Measurements from ENCODE around the gene CDC42BPB.

CDC42BPB gene

DNA sequence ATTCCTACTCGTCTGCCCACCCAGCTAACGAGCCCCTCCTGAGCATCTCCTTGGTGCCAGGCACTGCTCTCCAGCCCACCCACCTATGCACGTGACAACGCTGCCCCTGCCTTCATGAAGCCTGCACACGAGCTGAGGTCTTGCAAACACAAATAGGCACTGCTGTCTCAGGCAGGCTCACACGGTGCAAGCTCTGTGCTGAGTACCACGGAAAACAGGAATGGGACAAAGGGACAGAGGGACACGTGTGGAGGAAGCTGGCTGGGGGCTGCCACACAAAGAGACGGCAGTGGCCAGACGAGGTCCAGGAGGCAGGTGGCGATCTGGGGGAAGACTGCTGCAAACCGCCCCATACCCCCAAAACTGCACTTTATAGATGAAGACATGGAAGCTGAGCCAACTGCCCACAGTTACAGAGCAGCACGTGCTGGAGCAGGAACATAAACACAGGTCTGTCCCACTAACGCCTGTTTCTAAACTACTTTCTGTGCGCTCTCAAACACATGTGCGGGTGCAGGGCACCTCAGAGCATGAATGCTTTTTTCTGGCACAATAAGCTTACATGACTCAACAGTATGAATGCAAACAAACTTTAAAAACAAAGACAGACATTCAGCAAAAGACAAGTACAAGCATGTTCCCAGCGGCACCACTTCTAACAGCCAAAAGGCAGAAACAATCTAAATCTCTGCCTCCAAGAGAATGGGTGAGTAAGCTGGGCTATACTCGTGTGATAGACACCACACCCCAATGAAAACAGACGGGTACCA, 70.4 kb downstream of the CDC42BPB start:
- DNase-seq, result no peak

DNA sequence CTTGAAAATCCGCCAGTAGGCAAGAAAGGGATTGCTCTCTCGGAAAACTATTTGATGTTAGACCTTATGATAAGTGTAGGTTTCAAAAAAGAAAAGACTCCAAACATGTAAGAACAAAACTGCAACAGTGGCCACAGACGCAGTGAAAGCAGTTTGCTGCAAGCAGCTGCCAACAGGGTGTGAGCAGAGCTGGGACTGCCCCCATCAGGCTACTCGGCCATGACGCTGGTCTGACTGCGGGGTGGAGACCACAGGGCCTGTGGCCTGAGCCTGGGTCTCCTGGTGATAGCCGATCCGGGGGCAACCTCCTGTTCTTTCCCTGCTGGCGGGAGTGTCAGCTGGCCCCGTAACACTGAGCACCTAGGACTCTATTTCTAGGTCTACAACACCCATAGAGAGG, 71.7 kb downstream of the CDC42BPB start:
- DNase-seq, result no peak

DNA sequence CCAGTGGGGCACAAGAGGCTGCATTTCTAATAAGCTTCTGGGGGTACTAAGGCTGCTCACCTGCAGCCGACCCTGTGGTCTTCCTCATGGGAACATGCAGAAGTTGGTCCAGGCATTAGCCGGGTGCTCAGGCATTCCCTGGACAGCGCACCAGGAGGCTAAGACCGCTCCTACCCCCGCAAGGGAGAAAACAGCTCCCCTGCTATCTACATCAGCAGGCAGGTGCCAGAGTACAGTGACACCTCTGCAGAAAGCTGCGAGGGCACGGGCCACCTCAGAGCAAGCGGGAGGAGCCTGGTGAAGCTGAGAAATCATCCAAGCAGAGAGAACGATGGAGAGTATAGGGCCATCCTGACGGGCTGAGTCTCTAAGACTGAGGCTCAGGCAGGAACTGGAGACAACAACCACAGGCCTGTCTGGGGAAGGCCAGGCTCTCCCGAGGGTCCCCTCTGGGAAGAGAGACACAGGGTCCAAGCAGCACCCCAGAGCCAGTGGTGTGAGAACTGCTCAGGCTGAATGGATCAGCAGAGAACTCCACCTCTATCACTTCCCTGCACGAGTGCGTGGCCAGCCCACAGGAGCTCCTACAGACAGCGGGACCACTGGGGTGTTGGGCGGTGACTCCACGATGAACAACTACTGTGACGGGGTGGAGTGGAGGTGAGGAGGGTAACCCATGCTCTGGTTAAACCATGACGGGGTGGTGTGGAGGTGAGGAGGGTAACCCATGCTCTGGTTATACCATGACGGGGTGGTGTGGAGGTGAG, 72.8 kb downstream of the CDC42BPB start:
- no peak for DNase-seq

DNA sequence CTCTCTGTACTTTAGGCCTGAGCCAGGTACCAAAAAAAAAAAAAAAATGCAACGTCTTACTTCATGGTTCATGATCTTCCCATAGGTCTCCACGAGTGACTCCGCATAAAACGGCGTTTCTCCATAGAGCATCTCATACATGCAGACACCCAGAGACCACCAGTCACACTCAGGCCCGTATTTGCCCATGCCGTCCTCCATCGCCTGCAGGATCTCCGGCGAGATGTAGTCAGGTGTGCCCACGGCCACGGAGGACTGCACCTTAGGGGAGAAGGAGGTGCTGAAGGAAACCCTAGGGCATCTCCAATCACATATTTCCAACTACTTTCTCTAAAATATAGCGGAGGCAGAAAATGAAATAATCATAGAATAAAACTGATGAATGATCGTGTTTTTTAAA, 73.9 kb downstream of the CDC42BPB start:
- DNase-seq, result no peak

DNA sequence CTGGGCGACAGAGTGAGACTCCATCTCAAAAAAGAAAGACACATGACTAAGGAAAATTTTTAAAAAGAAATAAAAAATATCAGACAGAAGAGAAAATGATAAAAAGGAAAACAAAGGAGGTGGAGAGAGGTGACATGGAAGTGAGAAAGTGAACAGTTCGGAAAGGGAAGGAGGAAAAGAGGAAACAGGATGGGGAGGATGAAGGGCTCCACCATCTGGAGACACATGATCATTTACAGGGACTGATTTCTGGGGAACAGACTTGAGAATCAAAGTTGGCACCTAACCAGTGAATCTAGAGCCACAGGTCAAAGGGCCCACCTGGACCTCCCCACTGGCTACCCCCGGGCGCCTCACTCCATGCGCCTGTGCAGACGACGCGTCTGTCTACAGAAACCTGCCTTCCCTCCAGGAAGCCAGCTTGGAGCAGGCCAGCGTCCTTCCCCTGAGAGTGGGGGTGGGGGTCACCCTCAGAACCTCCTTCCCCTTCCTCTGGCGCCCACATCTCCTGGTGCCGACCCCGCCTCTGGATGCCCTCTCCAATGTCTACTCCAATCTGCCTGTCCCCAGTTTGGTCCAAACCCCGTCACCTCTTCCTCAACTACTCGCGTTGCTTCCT, 74.4 kb downstream of the CDC42BPB start:
- DNase-seq, result no peak

DNA sequence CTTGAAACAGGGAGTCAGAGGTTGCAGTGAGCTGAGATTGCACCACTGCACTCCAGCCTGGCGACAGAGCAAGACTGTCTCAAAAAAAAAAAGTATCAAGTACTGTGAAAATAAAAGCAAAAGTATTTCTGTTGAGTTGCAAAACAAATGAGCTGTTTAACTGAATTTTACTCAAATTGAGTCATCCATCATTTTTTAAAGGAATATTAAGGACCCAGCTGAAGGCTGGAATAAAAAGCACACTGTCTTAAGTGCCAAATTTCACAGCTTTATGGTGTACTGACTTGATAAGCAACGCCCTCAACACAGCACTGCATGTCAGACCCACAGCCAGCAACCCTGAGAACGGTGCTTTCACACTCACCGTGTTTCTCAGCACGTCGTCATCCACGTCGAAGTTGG, 76.9 kb downstream of the CDC42BPB start:
- no peak for DNase-seq

DNA sequence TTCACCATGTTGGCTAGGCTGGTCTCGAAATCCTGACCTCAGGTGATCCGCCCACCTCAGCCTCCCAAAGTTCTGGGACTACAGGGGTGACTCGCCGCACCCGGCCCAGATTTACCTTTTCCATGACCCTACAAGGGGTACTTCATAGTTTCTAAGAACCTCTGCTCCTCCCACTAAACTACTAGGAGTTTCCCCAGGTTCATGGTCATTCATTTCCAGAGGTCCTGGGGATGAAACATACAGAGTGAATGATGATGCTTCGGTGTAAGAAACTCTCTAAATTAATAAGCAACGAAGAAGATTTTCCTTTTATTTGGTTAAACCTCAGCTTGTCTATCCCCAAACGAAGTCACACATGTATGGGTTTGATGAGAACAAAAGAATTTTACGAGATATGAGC, 77.9 kb downstream of the CDC42BPB start:
- DNase-seq, result no peak

DNA sequence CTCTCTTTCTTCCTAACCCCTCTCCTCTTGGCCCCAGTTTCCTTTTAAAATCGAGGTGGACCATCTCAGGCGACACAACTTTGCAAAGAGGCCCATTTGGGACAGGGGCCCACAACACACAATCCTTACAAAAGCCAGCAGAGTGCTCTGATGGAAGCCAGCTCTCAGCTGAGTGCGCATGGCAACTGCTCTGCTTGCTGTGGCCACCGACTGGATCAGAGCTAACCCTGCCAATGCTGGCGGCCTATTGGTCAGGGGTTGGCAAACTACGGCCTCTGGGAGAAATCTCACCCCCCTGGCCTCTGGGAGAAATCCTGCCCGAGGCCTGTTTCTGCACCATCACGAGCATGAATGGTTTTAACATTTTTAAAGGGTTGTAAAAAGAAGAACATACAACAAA, 79.9 kb downstream of the CDC42BPB start:
- no peak for DNase-seq

DNA sequence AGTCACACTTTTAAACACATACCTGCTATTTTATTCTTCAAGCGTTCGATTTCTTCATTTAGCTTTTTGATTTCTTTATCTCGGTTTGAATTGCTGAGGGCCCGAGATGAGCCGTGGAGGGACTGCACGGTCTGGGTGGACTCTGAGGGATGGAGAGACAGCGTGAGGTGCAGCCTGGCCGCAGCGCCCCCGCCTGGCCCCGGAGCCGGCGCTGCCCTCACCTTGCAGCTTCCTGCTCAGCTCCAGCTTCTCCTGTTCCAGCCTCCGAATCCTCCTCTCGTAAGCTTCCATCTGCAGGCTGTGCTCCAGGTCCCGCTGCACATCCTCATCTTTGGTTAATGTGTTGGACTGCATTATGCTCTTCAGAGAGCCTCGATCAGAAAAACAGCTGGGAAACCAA, 81.7 kb downstream of the CDC42BPB start:
- DNase-seq, result no peak

DNA sequence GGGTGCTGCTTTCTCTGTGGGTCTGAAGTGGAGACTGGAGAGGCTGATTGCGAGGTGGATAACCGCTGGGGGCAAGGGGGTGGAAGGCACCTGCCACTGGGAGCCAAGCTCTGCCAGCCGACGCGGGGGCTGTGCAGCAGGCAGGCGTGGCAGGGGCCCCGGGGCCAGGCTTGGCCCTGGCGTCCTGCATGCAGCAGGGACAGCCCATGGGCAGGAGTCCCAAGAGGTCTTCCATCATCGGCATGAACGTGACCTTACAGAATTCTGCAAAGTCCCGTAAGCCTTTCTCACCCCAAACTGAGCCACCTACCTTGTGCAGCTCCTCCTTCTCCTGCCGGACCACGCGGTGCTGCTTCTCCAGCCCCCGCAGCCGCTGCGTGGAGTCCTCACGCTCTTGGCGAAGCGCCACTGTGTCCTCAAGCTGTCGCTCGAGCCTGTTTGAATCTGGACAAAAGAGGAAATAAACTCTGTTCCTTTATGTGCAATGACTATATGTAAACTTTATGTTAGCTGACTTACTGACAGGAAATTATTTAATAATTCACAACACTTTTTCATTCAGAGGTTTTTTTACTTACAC, 83.6 kb downstream of the CDC42BPB start:
- no peak for DNase-seq

DNA sequence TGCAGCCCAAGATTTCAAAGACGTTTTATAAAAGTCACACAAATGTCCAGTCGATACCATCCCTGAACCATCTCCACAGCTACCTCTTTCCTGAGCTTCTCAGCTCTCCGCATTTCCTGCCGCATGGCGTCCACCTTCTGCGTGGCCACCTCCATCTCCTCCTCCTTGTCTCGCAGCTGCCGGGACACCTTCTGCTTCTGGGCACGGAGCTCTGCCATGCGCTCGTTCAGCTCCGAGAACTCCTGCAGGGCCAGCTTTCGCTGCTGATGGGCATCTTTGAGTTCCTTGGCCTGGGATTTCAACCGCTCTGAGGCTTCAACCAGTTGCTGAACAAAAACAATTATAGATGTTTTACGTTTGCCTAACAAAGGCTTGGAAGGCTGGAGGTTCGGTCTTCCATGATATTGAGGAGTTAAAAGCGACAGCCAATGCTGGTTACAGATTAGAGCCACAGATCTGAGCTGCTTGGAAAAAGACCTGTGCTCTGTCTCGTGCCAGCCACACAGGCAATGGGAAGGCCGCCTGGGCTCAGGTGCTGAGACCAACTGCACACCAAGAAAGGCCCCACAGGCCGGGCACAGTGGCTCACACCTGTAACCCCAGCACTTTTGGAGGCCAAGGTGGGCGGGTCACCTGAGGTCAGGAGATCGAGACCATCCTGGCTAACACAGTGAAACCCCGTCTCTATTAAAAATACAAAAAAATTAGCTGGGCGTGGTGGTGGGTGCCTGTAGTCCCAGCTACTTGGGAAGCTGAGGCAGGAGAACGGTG, 85.3 kb downstream of the CDC42BPB start:
- no peak for DNase-seq

DNA sequence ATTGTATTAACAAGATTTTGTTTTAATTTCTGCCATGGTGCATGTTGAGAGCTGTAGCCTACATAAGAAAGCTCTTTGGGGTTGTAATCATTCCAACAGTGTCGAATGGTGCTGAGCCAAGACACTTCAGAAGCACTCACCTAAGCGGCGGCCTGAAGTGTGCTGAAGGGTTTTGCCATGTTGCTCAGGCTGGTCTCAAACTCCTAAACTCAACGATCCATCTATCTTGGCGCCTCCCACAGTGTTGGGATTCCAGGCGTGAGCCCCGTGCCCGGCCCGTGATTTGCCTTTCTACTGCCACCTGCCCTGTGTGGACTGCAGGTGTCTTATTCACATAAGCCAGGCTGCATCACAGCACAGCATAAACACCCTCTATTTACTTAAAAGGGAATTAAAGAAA, 86.0 kb downstream of the CDC42BPB start:
- DNase-seq, result no peak

DNA sequence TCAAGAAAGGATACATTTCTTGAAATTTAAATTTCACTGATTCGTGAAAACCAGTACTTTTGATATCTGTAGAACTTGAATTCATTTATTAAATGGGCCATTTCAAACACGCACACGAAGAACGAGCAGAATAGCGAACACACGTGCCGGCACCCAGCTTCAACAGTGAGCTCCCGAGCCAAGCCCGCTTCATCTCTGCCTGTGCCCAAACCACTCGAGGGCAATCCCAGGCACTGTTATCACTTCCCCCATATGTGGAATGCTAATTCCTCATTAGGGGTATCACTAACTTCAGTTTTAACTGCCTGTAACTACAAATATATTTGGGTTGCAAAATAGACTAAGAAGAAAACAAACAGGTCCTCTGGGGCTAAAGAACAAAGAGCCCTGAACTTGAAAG, 86.9 kb downstream of the CDC42BPB start:
- no peak for DNase-seq

DNA sequence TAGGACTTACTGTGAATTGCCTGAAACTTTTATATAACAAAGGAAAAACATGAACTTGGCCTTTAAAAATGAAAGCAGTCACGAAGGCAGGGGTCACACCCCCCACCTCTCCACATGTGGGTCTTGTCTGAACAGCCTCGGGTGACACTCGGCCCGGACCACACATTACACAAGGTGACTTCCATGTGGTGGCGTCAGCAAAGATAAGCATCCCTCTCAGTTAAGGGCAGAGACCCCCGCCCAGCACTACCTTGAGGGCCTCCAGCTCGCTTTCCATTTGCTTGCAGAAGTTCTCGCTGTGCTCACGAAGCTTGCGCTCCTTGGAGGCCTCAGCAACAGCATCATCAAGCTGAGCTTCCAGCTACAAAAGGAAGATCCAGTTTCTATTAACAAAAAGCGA, 87.4 kb downstream of the CDC42BPB start:
- no peak for DNase-seq

DNA sequence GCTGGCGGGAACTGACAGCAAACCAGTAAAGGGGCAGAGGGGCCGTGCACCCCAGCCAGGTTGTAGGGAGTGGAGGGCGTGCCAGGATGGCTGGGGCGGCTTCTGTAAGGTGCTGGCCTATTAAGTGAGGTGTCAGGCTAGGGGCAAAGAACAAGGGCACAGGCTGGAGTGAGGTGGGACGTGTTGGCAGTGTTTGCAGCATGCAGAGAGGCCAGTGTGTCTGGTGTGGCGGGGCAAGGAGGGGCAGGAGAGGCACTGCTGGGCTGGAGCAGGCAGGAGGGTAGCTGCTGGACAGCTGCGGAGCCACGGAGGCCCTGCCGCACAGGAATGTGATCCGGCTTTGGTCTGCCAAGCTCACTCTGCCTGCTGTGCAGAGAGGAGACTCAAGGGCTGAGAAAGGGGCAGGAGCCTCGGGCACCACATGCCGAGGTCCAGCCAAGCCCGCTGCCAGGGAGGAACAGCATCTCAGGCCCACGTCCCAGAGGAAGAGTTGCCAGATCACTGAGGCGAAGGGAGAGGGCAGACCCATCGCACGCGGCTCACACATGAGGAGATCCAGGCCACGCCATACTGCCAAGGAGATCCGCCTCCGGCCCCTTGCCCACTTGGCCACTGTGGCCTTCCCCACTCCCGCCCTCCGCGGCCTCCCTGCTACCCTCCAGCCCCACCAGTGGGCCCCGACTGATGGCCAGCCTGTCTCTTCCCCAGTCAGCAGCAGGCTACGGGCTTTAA, 88.1 kb downstream of the CDC42BPB start:
- DNase-seq, result no peak

DNA sequence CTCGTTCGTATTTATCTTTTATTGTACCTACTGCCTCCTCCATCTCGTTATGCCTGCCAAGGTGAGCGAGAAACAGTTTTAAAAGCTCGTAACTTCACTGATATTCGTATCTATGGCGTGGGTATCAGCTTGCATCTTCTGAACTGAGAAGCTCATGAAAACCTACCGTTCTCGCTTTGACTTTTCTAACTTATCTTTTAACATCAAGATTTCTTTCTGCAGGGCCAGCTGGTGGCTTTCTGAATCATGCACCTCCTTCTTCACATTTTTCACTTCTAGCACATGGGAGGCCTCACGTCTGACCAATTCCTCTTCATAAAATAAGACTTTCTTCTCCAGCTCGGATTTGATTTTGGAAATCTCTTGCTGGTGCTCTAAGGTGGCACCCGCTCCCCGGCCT, 89.0 kb downstream of the CDC42BPB start:
- DNase-seq, result no peak

DNA sequence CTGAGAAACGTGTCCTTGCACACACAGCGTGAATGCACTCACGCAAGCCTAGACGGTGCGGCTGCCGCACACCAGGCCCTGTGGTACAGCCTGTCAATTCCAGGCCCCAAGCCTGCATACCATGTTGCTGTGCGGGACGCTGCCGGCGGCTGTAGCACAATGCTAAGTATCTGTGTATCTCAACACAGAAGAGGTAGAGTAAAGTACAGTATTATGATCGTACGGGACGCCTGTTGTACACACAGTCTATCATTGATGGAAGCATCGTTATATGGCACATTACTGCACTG, 89.9 kb downstream of the CDC42BPB start:
- no peak for DNase-seq

DNA sequence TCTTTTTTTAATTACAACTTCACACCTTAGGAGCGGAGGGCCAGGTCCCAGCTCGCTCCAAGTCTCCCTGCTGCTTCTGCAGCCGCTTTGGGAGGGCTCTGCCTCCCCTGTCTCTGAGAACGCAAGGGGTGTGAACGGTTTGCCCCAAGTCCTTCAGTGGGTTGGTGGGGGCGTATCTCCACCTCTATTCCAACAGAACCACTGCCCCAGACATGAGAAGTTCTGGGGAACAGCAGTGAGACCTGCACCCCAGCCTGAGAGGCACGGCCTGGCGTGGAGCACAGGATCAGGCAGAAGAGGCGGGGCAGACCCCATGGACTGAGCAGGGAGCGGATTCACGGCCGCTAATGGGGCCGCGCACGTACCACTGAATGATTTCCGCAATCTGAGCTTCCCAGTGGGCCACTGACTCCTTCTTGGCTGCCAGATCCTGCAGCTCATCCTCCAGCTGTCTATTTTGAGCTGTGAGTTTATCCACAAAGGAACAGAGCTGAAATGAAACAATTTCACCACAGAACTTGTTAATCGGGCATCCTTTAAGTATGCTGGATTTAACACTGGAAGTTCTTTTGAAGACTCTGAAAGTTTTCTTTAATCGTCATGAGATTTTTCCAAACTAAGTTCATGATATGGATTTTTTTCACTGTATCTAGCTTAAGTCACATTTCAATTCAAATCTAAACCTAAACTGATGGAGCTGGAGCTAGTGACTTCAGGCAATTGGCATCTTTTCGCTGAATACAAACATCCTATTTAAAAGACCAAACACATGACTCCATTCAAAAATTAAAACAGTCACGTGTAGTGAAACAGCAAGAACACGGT, 90.5 kb downstream of the CDC42BPB start:
- DNase-seq, result no peak

DNA sequence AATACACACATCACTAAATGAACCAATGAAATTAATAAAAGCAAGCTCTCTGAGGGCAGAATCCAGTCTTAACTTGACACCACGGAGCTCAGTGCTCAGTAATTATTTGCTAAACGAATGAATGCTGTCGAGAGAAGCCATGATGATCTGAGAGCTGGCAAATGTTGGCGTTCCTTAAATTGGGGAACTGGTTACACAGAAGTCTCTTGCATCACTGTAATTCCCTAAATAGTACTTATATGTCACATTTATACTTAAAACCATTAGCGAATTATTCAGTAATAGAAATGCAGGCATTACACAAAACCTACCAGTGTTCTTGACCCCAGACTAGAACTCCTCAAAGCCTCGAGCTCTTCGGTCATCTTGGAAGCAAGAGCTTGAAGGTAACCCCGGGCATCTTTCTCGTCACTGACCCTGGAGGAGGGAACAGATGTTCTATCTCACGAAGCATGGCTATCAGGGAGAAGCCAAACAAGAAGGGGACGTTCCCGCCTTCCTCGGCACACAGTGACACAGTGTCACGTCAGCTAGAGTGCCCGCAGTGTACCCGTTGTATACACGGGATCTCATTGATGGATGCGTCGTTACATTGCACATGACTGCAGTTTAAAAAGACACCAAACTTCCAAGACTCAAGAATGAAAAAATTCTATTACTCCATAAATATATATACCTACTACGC, 91.2 kb downstream of the CDC42BPB start:
- DNase-seq, result no peak

DNA sequence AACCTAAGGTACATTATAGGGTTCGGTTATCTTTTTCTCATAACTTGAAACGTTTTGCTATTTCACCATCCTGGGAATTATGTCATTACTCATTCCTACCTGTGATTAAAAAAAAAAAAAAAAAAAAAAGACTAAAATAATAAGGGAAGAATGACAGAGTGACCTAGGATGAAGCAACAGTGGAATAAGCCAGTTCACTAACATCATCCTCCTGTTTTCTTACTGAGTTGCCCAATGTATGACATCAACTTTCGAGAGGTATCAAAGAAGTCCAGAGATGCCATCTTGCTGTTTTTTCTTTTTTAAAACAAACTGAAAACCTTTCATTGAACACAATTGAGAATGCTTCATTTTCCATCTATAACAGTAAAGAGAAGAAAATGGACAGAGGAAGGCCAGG, 92.1 kb downstream of the CDC42BPB start:
- no peak for DNase-seq

DNA sequence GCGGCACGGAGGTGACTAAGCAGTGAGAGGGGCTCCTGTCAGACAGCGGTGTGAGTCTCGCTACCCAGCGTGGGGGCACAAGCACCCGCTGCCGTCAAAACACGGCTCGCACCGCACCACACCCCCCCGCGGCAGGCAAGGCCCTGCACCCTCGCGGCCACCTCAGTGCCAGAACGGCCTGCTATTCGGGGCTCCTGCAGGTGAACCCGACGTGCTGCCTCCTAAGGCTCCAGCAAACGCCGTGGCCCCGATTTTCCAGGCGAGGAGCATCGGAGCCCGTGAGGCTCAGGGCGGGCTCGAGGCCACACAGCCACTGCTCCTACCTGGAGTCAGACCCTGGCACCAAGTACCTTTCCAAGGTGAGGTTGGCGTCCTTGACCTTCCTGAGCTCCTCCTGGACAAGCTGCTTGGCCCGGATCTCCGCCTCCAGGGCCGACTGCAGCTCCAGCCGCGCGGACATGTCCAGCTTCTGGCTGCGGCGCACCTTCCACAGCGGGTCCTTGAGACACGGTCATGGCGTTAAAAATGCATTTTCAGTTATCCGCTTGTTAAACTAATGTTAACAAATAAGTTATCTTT, 93.1 kb downstream of the CDC42BPB start:
- no peak for DNase-seq
